HepG2 (cell line): ENCODE data around the gene SLCO2A1. TPM values are rescaled to one million over a fixed set of nuclear protein-coding genes. Genes with fewer than 3 reads are reported as not detected.

Experiments used
- BCLAF1 ChIP-seq: fragments of 450-650 bp; IDR thresholded peaks from 2 replicates; pipeline ENCODE4 v1.6.1; 2017; ENCODE audit warnings: mild to moderate bottlenecking
- BHLHE40 ChIP-seq: IDR thresholded peaks from 2 replicates; pipeline ENCODE4 v1.6.1; 2011; ENCODE audit warnings: low read length, improper control_type of control experiment
- BORCS8-MEF2B ChIP-seq: sonication (generic); formaldehyde crosslinking; IDR thresholded peaks from 2 replicates; pipeline ENCODE4 v1.8.0; 2022; ENCODE audit warnings: mild to moderate bottlenecking, missing genetic modification reagents
- FOSL2 ChIP-seq: sonication (generic); formaldehyde crosslinking; IDR thresholded peaks from 2 replicates; pipeline ENCODE4 v1.4.0; 2020; ENCODE audit warnings: missing genetic modification reagents
- FOXA3 ChIP-seq: IDR thresholded peaks from 2 replicates; pipeline ENCODE4 v1.6.1; 2016; ENCODE audit warnings: missing genetic modification reagents, missing compliant biosample characterization
- GABPB1 ChIP-seq: IDR thresholded peaks from 2 replicates; pipeline ENCODE4 v1.6.1; 2016; ENCODE audit warnings: mild to moderate bottlenecking, missing genetic modification reagents, moderate library complexity, missing compliant biosample characterization
- MAX ChIP-seq: IDR thresholded peaks from 2 replicates; pipeline ENCODE4 v1.6.1; 2012; ENCODE audit warnings: inconsistent platforms
- NCOR1 ChIP-seq: fragments of 200-600 bp; sonication (generic); IDR thresholded peaks from 2 replicates; pipeline ENCODE4 v1.7.0; 2017; ENCODE audit warnings: antibody characterized with exemption, low read length, borderline replicate concordance
- NR2F1 ChIP-seq, 2 experiments: fragments of 450-650 bp in 1 of 2; formaldehyde crosslinking in 1 of 2; IDR thresholded peaks; 2 replicates each; pipeline versions ENCODE4 v1.5.0 to v1.6.1; 2016 to 2020; ENCODE audit warnings: mild to moderate bottlenecking in 1 of 2, missing compliant biosample characterization in 1 of 2, missing genetic modification reagents in 1 of 2, moderate library complexity in 1 of 2
- SMAD3 ChIP-seq: sonication (generic); formaldehyde crosslinking; IDR thresholded peaks from 2 replicates; pipeline ENCODE4 v1.4.0; 2020; ENCODE audit warnings: missing genetic modification reagents
- TCF12 ChIP-seq, 2 experiments: fragments of 450-650 bp in 1 of 2; sonication (generic) in 1 of 2; formaldehyde crosslinking in 1 of 2; IDR thresholded peaks; 2 replicates each; pipeline versions ENCODE4 v1.6.1 to v1.8.0; 2017 to 2022; ENCODE audit warnings: antibody characterized with exemption in 1 of 2, mild to moderate bottlenecking in 1 of 2, missing genetic modification reagents in 1 of 2, moderate library complexity in 1 of 2
- TERF1 ChIP-seq: sonication (generic); formaldehyde crosslinking; IDR thresholded peaks from 2 replicates; pipeline ENCODE4 v1.8.0; 2022; ENCODE audit warnings: mild to moderate bottlenecking, missing genetic modification reagents, moderate library complexity
- THAP8 ChIP-seq: sonication (generic); formaldehyde crosslinking; IDR thresholded peaks from 2 replicates; pipeline ENCODE4 v1.5.1; 2020; ENCODE audit warnings: missing genetic modification reagents, mild to moderate bottlenecking, borderline replicate concordance
- TIGD3 ChIP-seq: sonication (generic); formaldehyde crosslinking; IDR thresholded peaks from 2 replicates; pipeline ENCODE4 v1.5.1; 2020; ENCODE audit warnings: mild to moderate bottlenecking, missing genetic modification reagents, borderline replicate concordance
- ZBTB20 ChIP-seq: sonication (generic); formaldehyde crosslinking; IDR thresholded peaks from 2 replicates; pipeline ENCODE4 v1.8.1; 2023; ENCODE audit warnings: missing genetic modification reagents, low read depth, mild to moderate bottlenecking, borderline replicate concordance
- ZKSCAN5 ChIP-seq: sonication (generic); formaldehyde crosslinking; IDR thresholded peaks from 2 replicates; pipeline ENCODE4 v1.5.1; 2020; ENCODE audit warnings: mild to moderate bottlenecking, missing genetic modification reagents
- ZNF138 ChIP-seq: sonication (generic); formaldehyde crosslinking; IDR thresholded peaks from 2 replicates; pipeline ENCODE4 v1.5.0; 2020; ENCODE audit warnings: mild to moderate bottlenecking, low read depth, missing genetic modification reagents
- ZNF550 ChIP-seq: sonication (generic); formaldehyde crosslinking; IDR thresholded peaks from 2 replicates; pipeline ENCODE4 v1.4.0; 2020; ENCODE audit warnings: mild to moderate bottlenecking, missing genetic modification reagents, borderline replicate concordance
- polyA plus RNA-seq, 8 experiments: library from polyadenylated mRNA; depleted of rRNA in 3 of 8; stranded (reverse) in 7 of 8; unstranded in 1 of 8; fragments of >200 nt; fragmentation: Illumina TruSeq in 4 of 8; extraction: Trizol in 4 of 8; gene quantifications; 2 replicates each; pipeline versions ENCODE4 v1.2.1 to v1.2.3, GENCODE V29; 2011 to 2016; ENCODE audit warnings: low read depth in 4 of 8, missing spikeins in 1 of 8, mixed read lengths in 1 of 8; ENCODE audit not compliant: insufficient read depth in 1 of 8
- total RNA-seq, 5 experiments: library from RNA; depleted of rRNA; stranded (reverse); fragments of >200 nt; fragmentation: Illumina TruSeq; extraction: Trizol; gene quantifications; 2 replicates each; pipeline ENCODE4 v1.2.3, GENCODE V29; 2016; ENCODE audit warnings: low read depth in 1 of 5
- TF ChIP-seq, protein P1 (sequence below): sonication (generic); formaldehyde crosslinking; IDR thresholded peaks from 2 replicates; pipeline ENCODE4 v1.4.0; 2020; ENCODE audit warnings: mild to moderate bottlenecking, missing genetic modification reagents

The SLCO2A1 gene
- total and polyA plus RNA-seq, 2 of the 13 experiments (the other 11 are each of a cell fraction or from before 2014, with no cell fraction given) = 0.04 TPM; not detected in 1

GRCh38 chr3:134059671-134060560 is 30.2 kb upstream of the SLCO2A1 start (continued):
- TF ChIP-seq TERF1 (CRISPR knock-in tag) (no peak), ZNF550 (no peak), THAP8 (CRISPR knock-in tag) (no peak), TIGD3 (CRISPR knock-in tag) (no peak), ZNF138 (CRISPR knock-in tag) (no peak), BCLAF1 (no peak), NR2F1 (CRISPR knock-in tag; IDR thresholded peaks at IDR 0.05) (peak in 1 of 2 experiments; percentile 35; a peak in 1 of 4 replicates), BORCS8-MEF2B (CRISPR knock-in tag) (0 out of 2 replicates have a peak, but pooled peaks have one; percentile 31), ZBTB20 (no peak), GABPB1 (no peak), MAX (no peak), TCF12 (IDR thresholded peaks at IDR 0.05) (no peak), TCF12 (CRISPR knock-in tag; IDR thresholded peaks at IDR 0.05) (no peak), ZKSCAN5 (no peak), SMAD3 (CRISPR knock-in tag) (0 out of 2 replicates have a peak, but pooled peaks have one; percentile 19), FOSL2 (CRISPR knock-in tag) (peak; percentile 20; the same call in 1 of the 2 replicates), NCOR1 (peak; percentile 51; the same call in 1 of the 2 replicates), BHLHE40 (no peak), FOXA3 (CRISPR knock-in tag) (peak; percentile 55)
- TF ChIP-seq, protein P1, sequence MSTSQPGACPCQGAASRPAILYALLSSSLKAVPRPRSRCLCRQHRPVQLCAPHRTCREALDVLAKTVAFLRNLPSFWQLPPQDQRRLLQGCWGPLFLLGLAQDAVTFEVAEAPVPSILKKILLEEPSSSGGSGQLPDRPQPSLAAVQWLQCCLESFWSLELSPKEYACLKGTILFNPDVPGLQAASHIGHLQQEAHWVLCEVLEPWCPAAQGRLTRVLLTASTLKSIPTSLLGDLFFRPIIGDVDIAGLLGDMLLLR (CRISPR knock-in tag) = no peak
